ENCODE data around the gene TULP4. TPM values are rescaled to one million over a fixed set of nuclear protein-coding genes. Genes with fewer than 3 reads are reported as not detected.

Gene TULP4
- polyA plus RNA-seq, 3 donors = 6.5 to 10.6 (median 7.9) TPM

GRCh38 chr6:158314737-158315136 is 2.5 kb downstream of the TULP4 start:
- H3K36me3 ChIP-seq (replicated peaks in 1 of 2; ENCODE audit: control insufficient read depth in 1 of 2, insufficient read depth in 2 of 2, low read length in 2 of 2) = no peaks in the 10 kb centered on the region
- H3K79me2 ChIP-seq (ENCODE audit: insufficient read depth, low read length) = peaks cover 39% of the 10 kb centered on the region
- H4K20me1 ChIP-seq (ENCODE audit: insufficient read depth, low read length) = peaks cover 6% of the 10 kb centered on the region
- no peak overlapping the region for H2AFZ ChIP-seq (ENCODE audit: insufficient read depth, low read depth, low read length, poor library complexity, severe bottlenecking)
- intact Hi-C loops (cut with micrococcal nuclease) = no loop called here
- Mint-ChIP-seq H3K36me3 (peaks cover 22 to 25% of the 10 kb centered on the region in 2 donors), H3K27me3 (ENCODE audit: low read depth in 3 of 3) (peaks cover 0 to 2% (median 2%) of the 10 kb centered on the region in 3 donors), H3K4me3 (peak overlapping the region in 1 of 2 donors; percentile 96), H3K27ac (peak overlapping the region in 6 of 7 donors; percentile 3 to 95 (median 90)), H3K9me3 (peaks cover 0 to 2% (median 1%) of the 10 kb centered on the region in 7 donors), H3K4me1 (peaks cover 40% of the 10 kb centered on the region)
- peak in 2 of 3 donors; percentile 7 to 25 for DNase-seq
- peak overlapping the region; percentile 49 to 85 for H3K27ac ChIP-seq (ENCODE audit: low read depth in 1 of 2, low read length in 2 of 2)
- H3K27me3 ChIP-seq (ENCODE audit: control insufficient read depth in 2 of 2, insufficient read depth in 2 of 2, low read length in 2 of 2) = no peaks in the 10 kb centered on the region
- H3K4me1 ChIP-seq (ENCODE audit: control insufficient read depth in 1 of 2, insufficient read depth in 2 of 2, low read length in 2 of 2) = peaks cover 16 to 26% of the 10 kb centered on the region in 2 donors
- TF ChIP-seq, protein P1, sequence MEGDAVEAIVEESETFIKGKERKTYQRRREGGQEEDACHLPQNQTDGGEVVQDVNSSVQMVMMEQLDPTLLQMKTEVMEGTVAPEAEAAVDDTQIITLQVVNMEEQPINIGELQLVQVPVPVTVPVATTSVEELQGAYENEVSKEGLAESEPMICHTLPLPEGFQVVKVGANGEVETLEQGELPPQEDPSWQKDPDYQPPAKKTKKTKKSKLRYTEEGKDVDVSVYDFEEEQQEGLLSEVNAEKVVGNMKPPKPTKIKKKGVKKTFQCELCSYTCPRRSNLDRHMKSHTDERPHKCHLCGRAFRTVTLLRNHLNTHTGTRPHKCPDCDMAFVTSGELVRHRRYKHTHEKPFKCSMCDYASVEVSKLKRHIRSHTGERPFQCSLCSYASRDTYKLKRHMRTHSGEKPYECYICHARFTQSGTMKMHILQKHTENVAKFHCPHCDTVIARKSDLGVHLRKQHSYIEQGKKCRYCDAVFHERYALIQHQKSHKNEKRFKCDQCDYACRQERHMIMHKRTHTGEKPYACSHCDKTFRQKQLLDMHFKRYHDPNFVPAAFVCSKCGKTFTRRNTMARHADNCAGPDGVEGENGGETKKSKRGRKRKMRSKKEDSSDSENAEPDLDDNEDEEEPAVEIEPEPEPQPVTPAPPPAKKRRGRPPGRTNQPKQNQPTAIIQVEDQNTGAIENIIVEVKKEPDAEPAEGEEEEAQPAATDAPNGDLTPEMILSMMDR (IDR thresholded peaks at IDR 0.05) = no peak
- H3K9ac ChIP-seq (ENCODE audit: insufficient read depth, low read length, poor library complexity, severe bottlenecking) = peak overlapping the region; percentile 66
- H3K4me3 ChIP-seq (replicated peaks in 1 of 3; ENCODE audit: low read depth in 2 of 3, low read length in 3 of 3) = peak overlapping the region in 2 of 3 experiments; percentile 62 to 75
- H3K9me3 ChIP-seq (replicated peaks in 1 of 2; ENCODE audit: control insufficient read depth in 1 of 2, insufficient read depth in 1 of 2, low read length in 2 of 2) = no peaks in the 10 kb centered on the region
- no CpG with 5 or more reads among the region's 3 CpGs for WGBS (ENCODE audit: insufficient coverage)
- peak overlapping the region; percentile 75 for H3K4me2 ChIP-seq (replicated peaks; ENCODE audit: extremely low read depth, low read length, poor library complexity, severe bottlenecking)

GRCh38 chr6:158316022-158316421 is 3.8 kb downstream of the TULP4 start:
- Mint-ChIP-seq H3K4me1 (peaks cover 44% of the 10 kb centered on the region), H3K9me3 (peaks cover 0 to 2% (median 0%) of the 10 kb centered on the region in 7 donors), H3K36me3 (peaks cover 25 to 29% of the 10 kb centered on the region in 2 donors), H3K27me3 (ENCODE audit: low read depth in 3 of 3) (peaks cover 0 to 2% (median 2%) of the 10 kb centered on the region in 3 donors), H3K4me3 (no peak overlapping the region), H3K27ac (no peak overlapping the region)
- no peaks in the 10 kb centered on the region for H3K27me3 ChIP-seq (ENCODE audit: control insufficient read depth in 2 of 2, insufficient read depth in 2 of 2, low read length in 2 of 2)
- no peaks in the 10 kb centered on the region for H3K36me3 ChIP-seq (replicated peaks in 1 of 2; ENCODE audit: control insufficient read depth in 1 of 2, insufficient read depth in 2 of 2, low read length in 2 of 2)
- peaks cover 16 to 26% of the 10 kb centered on the region in 2 donors for H3K4me1 ChIP-seq (ENCODE audit: control insufficient read depth in 1 of 2, insufficient read depth in 2 of 2, low read length in 2 of 2)
- H3K27ac ChIP-seq (ENCODE audit: low read depth in 1 of 2, low read length in 2 of 2) = peak overlapping the region in 1 of 2 donors; percentile 85
- peaks cover 44% of the 10 kb centered on the region for H3K79me2 ChIP-seq (ENCODE audit: insufficient read depth, low read length)
- no peak overlapping the region for H2AFZ ChIP-seq (ENCODE audit: insufficient read depth, low read depth, low read length, poor library complexity, severe bottlenecking)
- H3K4me3 ChIP-seq (replicated peaks in 1 of 3; ENCODE audit: low read depth in 2 of 3, low read length in 3 of 3) = no peak overlapping the region
- no peak for DNase-seq
- WGBS (ENCODE audit: insufficient coverage) = no CpG with 5 or more reads among the region's 3 CpGs
- H3K9me3 ChIP-seq (replicated peaks in 1 of 2; ENCODE audit: control insufficient read depth in 1 of 2, insufficient read depth in 1 of 2, low read length in 2 of 2) = no peaks in the 10 kb centered on the region
- intact Hi-C loops (cut with micrococcal nuclease) = no loop called here
- H3K9ac ChIP-seq (ENCODE audit: insufficient read depth, low read length, poor library complexity, severe bottlenecking) = no peak overlapping the region
- peaks cover 6% of the 10 kb centered on the region for H4K20me1 ChIP-seq (ENCODE audit: insufficient read depth, low read length)
- TF ChIP-seq, protein P1 (IDR thresholded peaks at IDR 0.05) = no peak
- no peak overlapping the region for H3K4me2 ChIP-seq (replicated peaks; ENCODE audit: extremely low read depth, low read length, poor library complexity, severe bottlenecking)
